WTC11 (cell line): ENCODE results near the gene SAG.

ENCODE experiments used
- CREB1 ChIP-seq: sonication (generic); formaldehyde crosslinking; IDR thresholded peaks from 2 replicates; pipeline ENCODE4 v1.8.0; 2023; ENCODE audit warnings: mild to moderate bottlenecking, missing genetic modification reagents
- ETV6 ChIP-seq: sonication (generic); formaldehyde crosslinking; IDR thresholded peaks from 2 replicates; pipeline ENCODE4 v1.8.1; 2022; ENCODE audit warnings: mild to moderate bottlenecking, missing genetic modification reagents
- NFE2L1 ChIP-seq: sonication (generic); formaldehyde crosslinking; IDR thresholded peaks from 2 replicates; pipeline ENCODE4 v1.8.1; 2023; ENCODE audit warnings: missing genetic modification reagents
- SP1 ChIP-seq: sonication (generic); formaldehyde crosslinking; conservative IDR thresholded peaks from 2 replicates; pipeline ENCODE4 v1.8.1; 2022; ENCODE audit warnings: missing genetic modification reagents
- TCF7 ChIP-seq: sonication (generic); formaldehyde crosslinking; IDR thresholded peaks from 2 replicates; pipeline ENCODE4 v1.8.0; 2022; ENCODE audit warnings: mild to moderate bottlenecking, low read depth, missing genetic modification reagents, moderate library complexity
- TEAD4 ChIP-seq: sonication (generic); formaldehyde crosslinking; IDR thresholded peaks from 2 replicates; pipeline ENCODE4 v1.8.0; 2022; ENCODE audit warnings: mild to moderate bottlenecking, missing genetic modification reagents
- ZNF138 ChIP-seq: sonication (generic); formaldehyde crosslinking; conservative IDR thresholded peaks from 2 replicates; pipeline ENCODE4 v1.8.1; 2022; ENCODE audit warnings: mild to moderate bottlenecking, moderate library complexity, missing genetic modification reagents
- ZNF232 ChIP-seq: sonication (generic); formaldehyde crosslinking; IDR thresholded peaks from 2 replicates; pipeline ENCODE4 v1.8.0; 2022; ENCODE audit warnings: mild to moderate bottlenecking, missing genetic modification reagents
- TF ChIP-seq, protein P1 (sequence below): fragments of 200-600 bp; IDR thresholded peaks from 2 replicates; pipeline ENCODE4 v1.8.0; 2022; ENCODE audit warnings: antibody characterized with exemption
- TF ChIP-seq, protein P2 (sequence below): sonication (generic); formaldehyde crosslinking; IDR thresholded peaks from 2 replicates; pipeline ENCODE4 v1.8.0; 2022; ENCODE audit warnings: mild to moderate bottlenecking, missing genetic modification reagents

- TF ChIP-seq TCF7 (CRISPR knock-in tag) (no peak), NFE2L1 (CRISPR knock-in tag) (no peak), CREB1 (CRISPR knock-in tag) (no peak), ZNF138 (CRISPR knock-in tag) (no peak), ETV6 (CRISPR knock-in tag) (no peak), SP1 (CRISPR knock-in tag) (no peak), TEAD4 (no peak), ZNF232 (CRISPR knock-in tag) (no peak)
- TF ChIP-seq, protein P1, sequence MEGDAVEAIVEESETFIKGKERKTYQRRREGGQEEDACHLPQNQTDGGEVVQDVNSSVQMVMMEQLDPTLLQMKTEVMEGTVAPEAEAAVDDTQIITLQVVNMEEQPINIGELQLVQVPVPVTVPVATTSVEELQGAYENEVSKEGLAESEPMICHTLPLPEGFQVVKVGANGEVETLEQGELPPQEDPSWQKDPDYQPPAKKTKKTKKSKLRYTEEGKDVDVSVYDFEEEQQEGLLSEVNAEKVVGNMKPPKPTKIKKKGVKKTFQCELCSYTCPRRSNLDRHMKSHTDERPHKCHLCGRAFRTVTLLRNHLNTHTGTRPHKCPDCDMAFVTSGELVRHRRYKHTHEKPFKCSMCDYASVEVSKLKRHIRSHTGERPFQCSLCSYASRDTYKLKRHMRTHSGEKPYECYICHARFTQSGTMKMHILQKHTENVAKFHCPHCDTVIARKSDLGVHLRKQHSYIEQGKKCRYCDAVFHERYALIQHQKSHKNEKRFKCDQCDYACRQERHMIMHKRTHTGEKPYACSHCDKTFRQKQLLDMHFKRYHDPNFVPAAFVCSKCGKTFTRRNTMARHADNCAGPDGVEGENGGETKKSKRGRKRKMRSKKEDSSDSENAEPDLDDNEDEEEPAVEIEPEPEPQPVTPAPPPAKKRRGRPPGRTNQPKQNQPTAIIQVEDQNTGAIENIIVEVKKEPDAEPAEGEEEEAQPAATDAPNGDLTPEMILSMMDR, result no peak
- TF ChIP-seq, protein P2, sequence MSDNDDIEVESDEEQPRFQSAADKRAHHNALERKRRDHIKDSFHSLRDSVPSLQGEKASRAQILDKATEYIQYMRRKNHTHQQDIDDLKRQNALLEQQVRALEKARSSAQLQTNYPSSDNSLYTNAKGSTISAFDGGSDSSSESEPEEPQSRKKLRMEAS, result no peak
Observed at GRCh38 chr2:233336541-233336940, 28.9 kb downstream of the SAG start.
